ENCODE results near the gene STRA6.
A peak's percentile ranks its signal among the peaks of the same experiment; 100 is the strongest.

Gene STRA6

GRCh38 chr15:74135041-74135565 lies 67.5 kb downstream of the STRA6 start:
- Histone ChIP-seq H3K4me1 (ENCODE audit: control insufficient read depth in 5 of 5, insufficient read depth in 5 of 5, low read length in 5 of 5) (peaks cover 0 to 52% (median 38%) of the 10 kb centered on the region in 5 donors), H3K4me3 (ENCODE audit: low read depth in 1 of 5, low read length in 5 of 5) (no peak overlapping the region), H3K27ac (ENCODE audit: low read depth, low read length) (no peak overlapping the region), H3K9me3 (ENCODE audit: control insufficient read depth in 5 of 5, low read length in 5 of 5) (peaks cover 0 to 9% (median 6%) of the 10 kb centered on the region in 5 donors), H3K36me3 (ENCODE audit: control insufficient read depth in 5 of 5, insufficient read depth in 5 of 5, low read length in 5 of 5) (no peaks in the 10 kb centered on the region), H3K27me3 (ENCODE audit: control insufficient read depth in 5 of 5, insufficient read depth in 4 of 5, low read length in 5 of 5) (peaks cover 45 to 67% (median 52%) of the 10 kb centered on the region in 5 donors), H3K9ac (ENCODE audit: low read length in 5 of 5) (no peak overlapping the region)

GRCh38 chr15:74134387-74135027 lies 68.1 kb downstream of the STRA6 start:
- H3K4me3 ChIP-seq (ENCODE audit: low read depth in 1 of 5, low read length in 5 of 5) = no peak overlapping the region
- no peaks in the 10 kb centered on the region for H3K36me3 ChIP-seq (ENCODE audit: control insufficient read depth in 5 of 5, insufficient read depth in 5 of 5, low read length in 5 of 5)
- no peak overlapping the region for H3K27ac ChIP-seq (ENCODE audit: low read depth, low read length)
- peaks cover 0 to 9% (median 6%) of the 10 kb centered on the region in 5 donors for H3K9me3 ChIP-seq (ENCODE audit: control insufficient read depth in 5 of 5, low read length in 5 of 5)
- H3K9ac ChIP-seq (ENCODE audit: low read length in 5 of 5) = no peak overlapping the region
- H3K27me3 ChIP-seq (ENCODE audit: control insufficient read depth in 5 of 5, insufficient read depth in 4 of 5, low read length in 5 of 5) = peaks cover 49 to 71% (median 56%) of the 10 kb centered on the region in 5 donors
- peaks cover 0 to 56% (median 40%) of the 10 kb centered on the region in 5 donors for H3K4me1 ChIP-seq (ENCODE audit: control insufficient read depth in 5 of 5, insufficient read depth in 5 of 5, low read length in 5 of 5)

GRCh38 chr15:74133694-74134386 lies 68.7 kb downstream of the STRA6 start:
- peaks cover 0 to 9% (median 6%) of the 10 kb centered on the region in 5 donors for H3K9me3 ChIP-seq (ENCODE audit: control insufficient read depth in 5 of 5, low read length in 5 of 5)
- H3K27me3 ChIP-seq (ENCODE audit: control insufficient read depth in 5 of 5, insufficient read depth in 4 of 5, low read length in 5 of 5) = peaks cover 55 to 78% (median 62%) of the 10 kb centered on the region in 5 donors
- H3K4me1 ChIP-seq (ENCODE audit: control insufficient read depth in 5 of 5, insufficient read depth in 5 of 5, low read length in 5 of 5) = peaks cover 0 to 63% (median 46%) of the 10 kb centered on the region in 5 donors
- H3K36me3 ChIP-seq (ENCODE audit: control insufficient read depth in 5 of 5, insufficient read depth in 5 of 5, low read length in 5 of 5) = no peaks in the 10 kb centered on the region
- H3K9ac ChIP-seq (ENCODE audit: low read length in 5 of 5) = no peak overlapping the region
- H3K27ac ChIP-seq (ENCODE audit: low read depth, low read length) = no peak overlapping the region
- no peak overlapping the region for H3K4me3 ChIP-seq (ENCODE audit: low read depth in 1 of 5, low read length in 5 of 5)

- Histone ChIP-seq H3K27me3 (ENCODE audit: control insufficient read depth in 5 of 5, insufficient read depth in 4 of 5, low read length in 5 of 5) (peaks cover 56 to 86% (median 68%) of the 10 kb centered on the region in 5 donors), H3K4me1 (ENCODE audit: control insufficient read depth in 5 of 5, insufficient read depth in 5 of 5, low read length in 5 of 5) (peaks cover 0 to 71% (median 53%) of the 10 kb centered on the region in 5 donors)
Observed at GRCh38 chr15:74132681-74133651, 69.6 kb downstream of the STRA6 start.

GRCh38 chr15:74131628-74132413 lies 70.8 kb downstream of the STRA6 start:
- Histone ChIP-seq H3K27me3 (ENCODE audit: control insufficient read depth in 5 of 5, insufficient read depth in 4 of 5, low read length in 5 of 5) (peaks cover 49 to 80% (median 62%) of the 10 kb centered on the region in 5 donors), H3K36me3 (ENCODE audit: control insufficient read depth in 5 of 5, insufficient read depth in 5 of 5, low read length in 5 of 5) (no peaks in the 10 kb centered on the region), H3K27ac (ENCODE audit: low read depth, low read length) (no peak overlapping the region), H3K4me3 (ENCODE audit: low read depth in 1 of 5, low read length in 5 of 5) (no peak overlapping the region), H3K4me1 (ENCODE audit: control insufficient read depth in 5 of 5, insufficient read depth in 5 of 5, low read length in 5 of 5) (peaks cover 0 to 70% (median 51%) of the 10 kb centered on the region in 5 donors), H3K9ac (ENCODE audit: low read length in 5 of 5) (no peak overlapping the region), H3K9me3 (ENCODE audit: control insufficient read depth in 5 of 5, low read length in 5 of 5) (peaks cover 0 to 9% (median 6%) of the 10 kb centered on the region in 5 donors)

More at GRCh38 chr15:74132681-74133651, 69.6 kb downstream of the STRA6 start:
- Histone ChIP-seq H3K9ac (ENCODE audit: low read length in 5 of 5) (no peak overlapping the region), H3K4me3 (ENCODE audit: low read depth in 1 of 5, low read length in 5 of 5) (no peak overlapping the region), H3K27ac (ENCODE audit: low read depth, low read length) (no peak overlapping the region), H3K36me3 (ENCODE audit: control insufficient read depth in 5 of 5, insufficient read depth in 5 of 5, low read length in 5 of 5) (no peaks in the 10 kb centered on the region), H3K9me3 (ENCODE audit: control insufficient read depth in 5 of 5, low read length in 5 of 5) (peaks cover 0 to 9% (median 6%) of the 10 kb centered on the region in 5 donors)

- H3K36me3 ChIP-seq (ENCODE audit: control insufficient read depth in 5 of 5, insufficient read depth in 5 of 5, low read length in 5 of 5) = no peaks in the 10 kb centered on the region
- H3K4me3 ChIP-seq (ENCODE audit: low read depth in 1 of 5, low read length in 5 of 5) = peak overlapping the region in 2 of 5 donors; percentile 38 to 50
- peaks cover 0 to 9% (median 6%) of the 10 kb centered on the region in 5 donors for H3K9me3 ChIP-seq (ENCODE audit: control insufficient read depth in 5 of 5, low read length in 5 of 5)
- peaks cover 0 to 65% (median 46%) of the 10 kb centered on the region in 5 donors for H3K4me1 ChIP-seq (ENCODE audit: control insufficient read depth in 5 of 5, insufficient read depth in 5 of 5, low read length in 5 of 5)
- no peak overlapping the region for H3K9ac ChIP-seq (ENCODE audit: low read length in 5 of 5)
- peaks cover 48 to 75% (median 60%) of the 10 kb centered on the region in 5 donors for H3K27me3 ChIP-seq (ENCODE audit: control insufficient read depth in 5 of 5, insufficient read depth in 4 of 5, low read length in 5 of 5)
- H3K27ac ChIP-seq (ENCODE audit: low read depth, low read length) = no peak overlapping the region
Observed at GRCh38 chr15:74130849-74131627, 71.5 kb downstream of the STRA6 start.

- Histone ChIP-seq H3K9ac (ENCODE audit: low read length in 5 of 5) (peak within 1 kb of the TSS in 1 of 5 donors; percentile 17), H3K9me3 (ENCODE audit: control insufficient read depth in 5 of 5, low read length in 5 of 5) (peaks cover 0 to 9% (median 6%) of the 10 kb centered on the region in 5 donors), H3K4me1 (ENCODE audit: control insufficient read depth in 5 of 5, insufficient read depth in 5 of 5, low read length in 5 of 5) (peaks cover 0 to 58% (median 40%) of the 10 kb centered on the region in 5 donors), H3K4me3 (ENCODE audit: low read depth in 1 of 5, low read length in 5 of 5) (peak within 1 kb of the TSS in 4 of 5 donors; percentile 44 to 61 (median 56)), H3K36me3 (ENCODE audit: control insufficient read depth in 5 of 5, insufficient read depth in 5 of 5, low read length in 5 of 5) (no peaks in the 10 kb centered on the region), H3K27ac (ENCODE audit: low read depth, low read length) (no peak within 1 kb of the TSS), H3K27me3 (ENCODE audit: control insufficient read depth in 5 of 5, insufficient read depth in 4 of 5, low read length in 5 of 5) (peaks cover 48 to 73% (median 60%) of the 10 kb centered on the region in 5 donors)
Observed at GRCh38 chr15:74130155-74130848, 72.3 kb downstream of the STRA6 start, which contains the start of gene ISLR2. TSS of gene ISLR2 (plus strand) at chr15:74130586. CDS start at chr15:74132755, 2,169 bp downstream.

GRCh38 chr15:74129586-74130154 lies 72.9 kb downstream of the STRA6 start:
- H3K9me3 ChIP-seq (ENCODE audit: control insufficient read depth in 5 of 5, low read length in 5 of 5) = peaks cover 0 to 9% (median 6%) of the 10 kb centered on the region in 5 donors
- H3K36me3 ChIP-seq (ENCODE audit: control insufficient read depth in 5 of 5, insufficient read depth in 5 of 5, low read length in 5 of 5) = no peaks in the 10 kb centered on the region
- peak overlapping the region in 1 of 5 donors; percentile 17 for H3K9ac ChIP-seq (ENCODE audit: low read length in 5 of 5)
- H3K27ac ChIP-seq (ENCODE audit: low read depth, low read length) = no peak overlapping the region
- H3K27me3 ChIP-seq (ENCODE audit: control insufficient read depth in 5 of 5, insufficient read depth in 4 of 5, low read length in 5 of 5) = peaks cover 51 to 76% (median 57%) of the 10 kb centered on the region in 5 donors
- H3K4me1 ChIP-seq (ENCODE audit: control insufficient read depth in 5 of 5, insufficient read depth in 5 of 5, low read length in 5 of 5) = peaks cover 0 to 53% (median 35%) of the 10 kb centered on the region in 5 donors
- H3K4me3 ChIP-seq (ENCODE audit: low read depth in 1 of 5, low read length in 5 of 5) = peak overlapping the region in 4 of 5 donors; percentile 44 to 61 (median 56)

Data from subcutaneous abdominal adipose tissue (tissue), 5 donors.